Hematopoietic multipotent progenitor cell treated with erythropoietin and hydrocortisone succinate and interleukin-3 and kit ligand, for 17 days (in vitro differentiated cells): Measurements from ENCODE around the gene TESK1.
"Not testable (repeated sequence)": the region's sequence is repeated elsewhere in the genome, so short reads cannot be mapped to it uniquely, and the experiment has no call there.

Experiments used
- DNase-seq: peaks from one replicate; pipeline ENCODE4 v3.0.0-alpha.2; 2015; ENCODE audit warnings: low spot score

TESK1 gene

DNA sequence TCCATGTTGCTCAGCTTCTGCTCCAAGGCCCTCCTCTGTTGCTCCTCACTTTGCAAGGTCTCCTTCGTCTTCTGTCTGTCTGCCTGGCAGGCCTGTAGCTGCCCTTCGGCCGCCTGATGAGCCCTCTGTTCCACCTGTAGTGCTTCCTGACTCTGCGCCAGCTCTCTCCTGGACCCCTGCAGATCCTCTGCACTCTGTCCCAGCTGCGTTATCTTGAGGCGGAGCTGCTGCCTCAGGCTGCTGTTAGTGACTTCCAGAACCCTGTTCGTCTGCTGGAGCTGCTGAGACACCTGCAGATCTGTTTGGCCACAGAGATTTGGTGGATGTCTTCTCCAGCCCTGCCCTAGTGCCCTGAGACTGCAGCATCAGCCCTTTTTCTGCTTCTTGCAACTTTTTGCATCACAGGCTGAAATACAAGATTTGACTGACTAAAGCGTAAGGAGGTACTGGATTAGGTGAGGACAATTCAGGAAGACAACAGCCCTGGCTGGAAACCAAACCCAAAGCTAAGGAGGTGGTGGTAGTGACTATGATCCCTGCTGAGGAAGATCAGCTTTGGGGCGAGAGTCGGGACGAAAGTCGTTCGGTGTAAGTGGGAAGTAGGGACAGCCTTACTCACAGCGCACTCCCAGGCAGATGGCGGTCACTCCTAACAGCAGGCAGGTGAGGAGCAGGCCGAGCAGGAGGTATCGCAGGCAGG, 11.1 kb downstream of the TESK1 start:
- no peak for DNase-seq

- DNase-seq = no peak
These were observed 11.8 kb downstream of the TESK1 start for GRCh38 chr9:35616681-35617459.

DNA sequence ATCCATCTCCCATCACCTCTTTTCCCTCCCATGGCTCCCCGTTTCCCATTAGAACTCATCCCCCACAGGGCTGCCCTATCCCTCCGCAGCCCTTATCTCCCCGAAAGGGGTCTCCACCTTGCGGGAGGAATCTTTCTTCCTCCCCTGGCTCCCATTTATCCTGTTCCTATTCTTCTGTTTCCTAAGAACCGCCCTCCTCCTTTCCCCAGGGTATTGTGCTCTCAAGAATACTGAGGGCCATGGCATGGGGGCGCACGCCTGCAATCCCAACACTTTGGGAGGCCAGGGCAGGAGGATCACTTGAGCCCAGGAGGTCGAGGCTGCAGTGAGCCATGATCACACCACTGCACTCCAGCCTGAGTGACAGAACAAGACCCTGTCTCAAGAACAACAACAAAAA, 12.5 kb downstream of the TESK1 start:
- no peak for DNase-seq

GRCh38 chr9:35618325-35618727, 13.3 kb downstream of the TESK1 start, which contains the start of gene CD72:
Gene CD72, minus strand, starts transcription at chr9:35618413. Its CDS starts 110 bp downstream, at chr9:35618303.
- no peak for DNase-seq

DNA sequence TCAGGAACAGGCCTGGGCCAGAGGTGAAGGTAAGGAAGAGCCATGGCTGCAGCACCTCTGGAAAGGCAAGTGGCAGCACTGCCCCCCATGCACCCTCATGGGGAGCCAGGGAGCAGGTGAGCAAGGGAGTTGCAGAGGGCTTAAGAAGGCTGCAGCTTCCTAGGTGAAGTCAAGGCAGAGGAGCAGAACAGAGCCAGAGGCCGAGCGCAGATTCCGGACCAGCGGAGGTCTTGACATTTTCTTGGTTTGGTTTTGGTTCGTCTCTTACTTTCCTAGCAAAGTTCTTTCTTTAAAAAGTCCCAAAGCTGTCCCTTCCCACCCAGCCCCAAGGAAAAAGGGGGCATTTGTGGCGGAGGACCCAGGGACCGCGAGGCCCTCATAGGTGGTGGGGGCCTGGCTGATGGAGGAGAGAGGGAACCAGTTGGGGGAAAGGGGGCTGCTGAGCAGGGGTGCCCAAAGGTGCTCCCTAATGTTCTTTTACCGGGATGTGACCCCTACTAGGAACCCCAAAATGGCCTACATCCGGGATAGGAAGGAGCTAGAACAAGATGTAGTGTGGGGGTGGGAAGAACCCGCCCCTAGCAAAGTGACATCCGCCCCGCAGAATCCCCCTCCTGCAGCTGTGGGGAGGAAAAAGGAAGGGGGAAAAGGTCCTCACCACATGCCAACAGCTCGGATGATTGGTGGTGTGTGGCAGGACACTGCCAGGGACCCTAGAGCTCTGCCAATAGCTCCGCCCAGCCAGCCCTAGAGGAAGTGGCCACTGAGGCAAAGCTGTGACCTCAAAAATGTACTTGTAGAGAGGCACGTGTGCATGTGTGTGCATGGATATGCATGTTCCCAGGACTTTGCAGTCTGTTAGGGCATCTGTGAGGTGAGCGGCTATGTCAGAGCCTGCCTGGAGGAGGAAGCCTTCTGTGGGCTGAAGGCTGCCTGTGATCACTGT, 14.1 kb downstream of the TESK1 start:
- DNase-seq = no peak

DNA sequence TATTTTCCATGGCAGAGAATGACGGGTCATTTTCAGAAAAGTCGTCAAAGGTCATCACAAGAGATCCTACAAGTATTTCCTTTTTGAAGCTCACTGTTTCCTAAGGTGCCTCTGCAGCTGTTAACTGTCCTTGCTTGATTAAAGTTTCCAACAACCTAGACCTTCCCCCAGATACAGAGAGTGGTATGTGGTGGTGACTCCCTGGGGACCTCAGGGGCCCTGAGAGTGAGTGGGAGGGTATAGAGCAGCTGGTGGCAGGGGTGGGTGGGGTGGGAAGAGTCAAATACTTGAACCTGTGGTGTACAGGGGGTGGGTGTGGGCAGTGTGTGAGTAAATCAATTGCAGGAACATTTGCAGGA, 14.7 kb downstream of the TESK1 start:
- DNase-seq = no peak

- DNase-seq = no peak
These were observed 22.5 kb downstream of the TESK1 start for GRCh38 chr9:35627575-35627974.

DNA sequence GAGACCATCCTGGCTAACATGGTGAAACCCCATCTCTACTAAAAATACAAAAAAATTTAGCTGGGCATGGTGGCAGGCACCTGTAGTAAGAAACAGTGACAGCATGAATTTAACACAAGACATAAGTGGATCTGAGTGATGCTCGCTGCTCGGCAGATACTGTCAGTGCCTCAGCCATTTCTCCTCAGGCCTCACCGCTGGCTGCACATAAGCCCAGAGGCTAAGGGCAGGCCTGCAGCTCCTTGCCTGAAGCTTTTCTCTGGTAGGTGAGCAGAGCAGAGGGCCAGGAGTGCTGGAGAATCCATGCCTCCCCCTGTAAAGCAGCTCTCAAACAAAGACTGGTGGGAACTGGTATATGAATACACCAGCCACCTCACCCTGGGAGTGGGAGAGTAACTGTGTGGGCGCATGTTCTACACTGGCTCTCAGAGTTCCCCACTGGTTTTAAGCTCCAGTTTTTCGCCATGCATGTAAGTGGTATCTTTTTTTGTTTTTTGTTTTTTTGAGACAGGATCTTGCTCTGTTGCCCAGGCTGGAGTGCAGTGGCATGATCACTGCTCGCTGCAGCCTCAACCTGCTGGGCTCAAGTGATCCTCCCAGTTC, 23.4 kb downstream of the TESK1 start:
- no peak for DNase-seq

DNA sequence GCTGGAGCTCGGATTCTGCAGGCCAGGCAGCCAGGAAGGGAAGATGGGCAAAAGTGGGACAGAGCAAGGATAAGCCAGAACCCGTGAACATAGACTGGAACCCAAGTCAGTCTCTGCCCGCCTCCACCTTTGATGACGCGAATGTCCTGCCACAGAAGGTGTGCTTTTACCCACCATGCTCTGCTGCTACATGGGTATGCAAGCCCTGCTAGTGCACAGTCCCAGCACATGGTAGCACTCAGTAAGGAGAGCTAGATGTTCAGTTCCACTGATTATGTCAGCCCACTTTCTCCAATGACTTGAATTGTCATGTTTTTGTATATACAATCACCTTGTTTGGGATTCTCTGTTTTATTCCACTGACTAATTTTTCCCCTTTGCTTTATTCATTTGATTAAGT, 24.5 kb downstream of the TESK1 start:
- DNase-seq = no peak

- DNase-seq = no peak
These were observed 30.7 kb downstream of the TESK1 start for GRCh38 chr9:35635730-35636129.

- DNase-seq = no peak
These were observed 31.2 kb downstream of the TESK1 start for GRCh38 chr9:35636135-35636876.

- not testable (repeated sequence) for DNase-seq
These were observed 31.8 kb downstream of the TESK1 start for GRCh38 chr9:35636877-35637246.

DNA sequence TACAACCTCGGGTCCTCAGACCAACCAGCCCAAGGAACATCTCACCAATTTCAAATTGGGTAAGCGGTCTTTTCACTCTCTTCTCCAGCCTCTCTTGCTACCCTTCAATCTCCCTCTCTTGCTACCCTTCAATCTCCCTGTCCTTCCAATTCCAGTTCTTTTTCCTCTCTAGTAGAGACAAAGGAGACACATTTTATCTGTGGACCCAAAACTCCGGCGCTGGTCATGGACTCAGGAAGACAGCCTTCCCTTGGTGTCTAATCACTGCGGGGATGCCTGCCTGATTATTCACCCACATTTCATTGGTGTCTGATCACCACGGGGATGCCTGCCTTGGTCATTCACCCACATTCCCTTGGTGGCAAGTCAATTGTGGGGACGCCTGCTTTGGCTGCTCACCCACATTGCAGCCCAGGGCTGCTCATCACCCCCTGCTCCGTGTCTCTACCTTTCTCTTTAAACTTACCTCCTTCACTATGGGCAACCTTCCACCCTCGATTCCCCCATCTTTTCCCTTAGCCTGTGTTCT, 32.4 kb downstream of the TESK1 start:
- DNase-seq = not testable (repeated sequence)

- not testable (repeated sequence) for DNase-seq
These were observed 33.7 kb downstream of the TESK1 start for GRCh38 chr9:35638751-35639150.

GRCh38 chr9:35639225-35639624, 34.2 kb downstream of the TESK1 start:
- not testable (repeated sequence) for DNase-seq

- no peak for DNase-seq
These were observed 34.6 kb downstream of the TESK1 start for GRCh38 chr9:35639631-35640030.

DNA sequence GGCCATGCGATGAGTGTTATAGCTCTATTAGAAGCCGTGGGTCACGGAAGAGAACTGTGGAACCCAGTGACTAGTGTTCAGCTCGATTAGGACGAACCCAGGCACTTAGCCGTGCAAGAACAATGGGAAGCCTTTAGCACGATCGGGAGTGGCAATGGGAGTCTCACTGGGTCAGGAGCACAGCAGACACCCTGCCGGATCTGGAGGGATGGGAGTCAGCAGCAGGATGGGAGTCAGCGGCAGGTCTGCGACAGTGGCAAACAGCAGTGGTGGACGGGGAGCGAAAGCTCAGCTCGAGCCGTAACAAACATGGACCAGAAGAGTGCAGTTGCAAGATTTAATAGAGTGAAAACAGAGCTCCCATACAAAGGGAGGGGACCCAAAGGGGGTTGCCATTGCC, 35.4 kb downstream of the TESK1 start:
- not testable (repeated sequence) for DNase-seq

GRCh38 chr9:35641478-35641877, 36.4 kb downstream of the TESK1 start:
- not testable (repeated sequence) for DNase-seq

GRCh38 chr9:35643046-35643445, 38.0 kb downstream of the TESK1 start:
- DNase-seq = no peak

GRCh38 chr9:35645736-35646135, 40.7 kb downstream of the TESK1 start:
- not testable (repeated sequence) for DNase-seq

GRCh38 chr9:35646153-35646532, 41.1 kb downstream of the TESK1 start:
- DNase-seq = no peak
